GM10847 (cell line): ENCODE results near the gene SH3GL3.

Source experiments
- POLR2A ChIP-seq: IDR thresholded peaks from 2 replicates; pipeline ENCODE4 v1.6.1; 2011; ENCODE audit not compliant: insufficient read length; ENCODE audit errors: extremely low read depth

The SH3GL3 gene

DNA sequence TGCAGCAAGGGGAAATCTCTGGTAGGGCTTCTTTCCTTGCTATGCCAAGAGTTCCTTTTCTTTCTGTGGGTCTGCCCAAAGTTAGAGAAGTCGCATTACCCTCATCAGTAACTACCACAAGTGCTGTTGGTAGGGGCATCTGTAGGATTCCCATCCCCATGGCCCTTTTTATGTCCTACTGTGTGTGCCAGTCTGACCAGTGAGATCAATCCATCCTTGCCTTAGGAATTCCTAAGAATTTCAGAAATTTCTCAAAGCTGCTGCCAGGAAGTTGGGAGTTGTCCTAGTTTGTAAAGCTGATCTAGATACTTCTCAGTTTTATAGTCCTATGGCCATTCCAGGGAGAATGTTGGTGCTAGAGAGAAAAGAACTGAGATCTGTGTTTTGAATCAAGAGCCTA is 36.5 kb downstream of the SH3GL3 start:
- TF ChIP-seq POLR2A, result no peak

DNA sequence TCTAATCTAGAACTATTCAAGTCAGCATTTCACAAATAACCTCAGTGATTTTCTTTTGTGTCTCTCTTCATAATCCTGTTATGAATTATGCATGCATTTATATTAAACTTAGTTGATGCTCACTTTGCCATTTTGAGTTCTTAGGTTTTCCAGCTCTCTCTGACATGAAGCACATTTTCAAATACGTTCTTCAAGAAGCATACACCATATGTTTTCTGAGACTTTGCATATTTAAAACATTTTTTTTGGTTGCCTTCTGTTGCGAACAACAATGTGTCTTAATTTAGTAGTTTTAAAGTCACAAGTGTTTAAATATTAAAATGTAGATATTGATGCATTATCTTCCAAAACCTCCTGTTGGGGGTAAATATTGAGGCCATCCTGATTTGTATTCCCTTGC is 37.5 kb downstream of the SH3GL3 start:
- TF ChIP-seq POLR2A, result no peak

- no peak for TF ChIP-seq POLR2A
Measured at GRCh38 chr15:83486363-83486762, 39.2 kb downstream of the SH3GL3 start.

GRCh38 chr15:83487519-83487918 is 40.4 kb downstream of the SH3GL3 start:
- TF ChIP-seq POLR2A, result no peak

GRCh38 chr15:83489690-83490089 is 42.5 kb downstream of the SH3GL3 start:
- no peak for TF ChIP-seq POLR2A

- no peak for TF ChIP-seq POLR2A
Measured at GRCh38 chr15:83491486-83491885, 44.3 kb downstream of the SH3GL3 start.

- TF ChIP-seq POLR2A, result no peak
Measured at GRCh38 chr15:83496766-83497165, 49.6 kb downstream of the SH3GL3 start.

GRCh38 chr15:83498374-83498773 is 51.2 kb downstream of the SH3GL3 start:
- TF ChIP-seq POLR2A, result no peak

DNA sequence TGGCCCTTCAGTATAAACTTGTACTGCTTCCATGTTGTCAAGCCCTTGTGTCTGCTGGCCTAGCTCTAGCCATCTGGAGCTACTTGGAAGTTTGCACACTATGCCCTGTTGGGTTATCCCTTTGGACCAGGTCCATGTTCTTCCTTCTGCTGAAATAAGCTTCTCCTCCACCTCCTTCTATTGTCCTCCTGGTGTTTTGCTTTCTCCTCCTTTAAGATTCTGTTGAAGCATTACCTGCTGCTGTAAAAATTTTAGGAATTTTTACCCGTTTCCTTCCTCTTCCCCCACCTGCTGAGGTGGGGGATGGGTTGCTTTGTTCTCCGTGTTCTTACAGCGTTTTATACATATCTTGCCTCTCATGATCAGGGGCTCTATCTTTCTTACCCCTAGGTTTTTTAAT is 51.7 kb downstream of the SH3GL3 start:
- no peak for TF ChIP-seq POLR2A

GRCh38 chr15:83499476-83499875 is 52.3 kb downstream of the SH3GL3 start:
- TF ChIP-seq POLR2A, result no peak

- no peak for TF ChIP-seq POLR2A
Measured at GRCh38 chr15:83503595-83504364, 56.6 kb downstream of the SH3GL3 start.

GRCh38 chr15:83504365-83504764 is 57.2 kb downstream of the SH3GL3 start:
- TF ChIP-seq POLR2A, result no peak

DNA sequence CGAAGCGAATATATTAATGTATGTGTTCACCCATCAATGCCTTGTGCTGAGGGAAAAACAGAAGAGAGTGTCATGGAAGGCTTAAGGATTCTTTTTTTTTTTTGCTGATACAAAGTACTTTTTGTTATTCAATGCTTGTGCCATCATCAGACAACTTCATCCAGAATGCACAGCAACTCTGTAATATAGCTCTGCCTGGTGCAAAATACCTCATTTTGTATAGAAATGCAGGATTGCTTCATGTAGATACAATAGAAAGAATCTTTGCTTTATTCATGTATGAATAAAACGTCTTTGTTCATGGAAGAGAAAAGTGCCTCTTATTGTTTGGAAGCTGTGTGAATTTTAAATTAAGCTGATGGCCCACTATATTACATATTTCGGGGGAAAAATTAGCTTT is 62.9 kb downstream of the SH3GL3 start:
- TF ChIP-seq POLR2A, result no peak

DNA sequence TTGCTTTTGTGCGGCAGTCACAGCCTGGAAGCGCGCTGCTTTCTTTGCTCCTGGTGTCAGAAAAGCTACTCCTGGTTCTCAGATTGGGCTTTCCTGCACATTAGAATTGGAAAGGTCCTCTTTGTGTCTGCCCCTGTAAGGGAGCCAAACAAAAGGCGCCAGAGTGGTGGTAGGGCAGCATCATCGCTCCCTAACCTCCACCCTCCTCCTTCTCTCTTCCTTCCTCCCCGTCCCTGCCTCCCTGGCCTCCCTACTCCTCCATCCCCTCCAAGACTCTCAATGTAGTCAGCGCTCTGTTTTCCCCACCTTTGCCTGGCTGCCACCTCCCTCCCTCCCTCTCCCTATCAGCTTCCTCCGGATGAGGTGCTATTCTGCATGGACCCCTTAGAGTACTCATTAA is 65.3 kb downstream of the SH3GL3 start:
- TF ChIP-seq POLR2A, result no peak

- no peak for TF ChIP-seq POLR2A
Measured at GRCh38 chr15:83514584-83514983, 67.4 kb downstream of the SH3GL3 start.

DNA sequence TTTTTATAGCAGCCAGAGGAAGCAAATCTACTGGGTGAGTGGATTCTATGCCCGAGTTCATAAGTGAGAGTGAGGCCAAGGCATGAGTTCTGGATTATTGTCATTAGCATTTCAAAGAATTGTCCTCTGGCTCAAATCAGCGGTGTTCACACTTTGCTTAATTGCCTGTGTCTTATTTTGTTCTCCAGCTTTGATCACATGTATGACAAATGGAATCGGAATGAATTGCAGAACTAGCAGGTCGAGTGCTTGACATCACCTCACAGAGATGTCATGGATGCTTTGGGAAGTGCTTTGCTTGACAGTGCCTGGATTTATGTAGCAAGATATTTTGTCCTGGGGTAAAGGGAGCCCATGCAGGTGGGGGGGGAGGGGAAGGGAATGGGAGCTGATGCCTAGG is 68.0 kb downstream of the SH3GL3 start:
- no peak for TF ChIP-seq POLR2A

GRCh38 chr15:83516935-83517334 is 69.8 kb downstream of the SH3GL3 start:
- TF ChIP-seq POLR2A, result no peak

GRCh38 chr15:83526319-83526718 is 79.2 kb downstream of the SH3GL3 start:
- TF ChIP-seq POLR2A, result no peak

GRCh38 chr15:83533410-83533962 is 86.3 kb downstream of the SH3GL3 start:
- TF ChIP-seq POLR2A, result no peak
